SU-DHL-6 (cell line): ENCODE results near the gene NCKAP1.

Experiments
- H2AFZ ChIP-seq: fragments of 200-600 bp; sonication (generic); 2 replicates; pipeline ENCODE4 v1.6.1; 2014; ENCODE audit warnings: low read depth, mild to moderate bottlenecking, moderate library complexity, mixed read lengths, antibody characterized with exemption, low read length; ENCODE audit not compliant: severe bottlenecking
- H3F3A ChIP-seq: fragments of 200-600 bp; shearing (Covaris generic); 2 replicates; pipeline ENCODE4 v1.6.0; 2016; ENCODE audit warnings: antibody characterized with exemption, mild to moderate bottlenecking; ENCODE audit not compliant: insufficient read depth
- H3K27ac ChIP-seq: fragments of 200-600 bp; sonication (generic); 2 replicates; pipeline ENCODE4 v1.5.1; 2016; ENCODE audit warnings: low read depth, mild to moderate bottlenecking, low read length, moderate library complexity, mixed read lengths
- H3K27me3 ChIP-seq: fragments of 200-600 bp; sonication (generic), shearing (Covaris generic); 2 replicates; pipeline ENCODE4 v1.6.0; 2014; ENCODE audit warnings: mild to moderate bottlenecking, low read length
- H3K36me3 ChIP-seq: fragments of 200-600 bp; sonication (generic); 2 replicates; pipeline ENCODE4 v1.6.1; 2014; ENCODE audit warnings: mild to moderate bottlenecking, low read length, mixed read lengths
- H3K4me2 ChIP-seq: fragments of 300-600, 200-600 bp; shearing (Covaris generic), sonication (generic); 2 replicates; pipeline ENCODE4 v1.6.0; 2014; ENCODE audit warnings: low read length, low read depth, mild to moderate bottlenecking; ENCODE audit not compliant: poor library complexity, severe bottlenecking
- H3K4me3 ChIP-seq: fragments of 200-600 bp; sonication (generic); 2 replicates; pipeline ENCODE4 v1.5.1; 2014; ENCODE audit warnings: antibody characterized with exemption, low read length, mild to moderate bottlenecking, mixed read lengths; ENCODE audit not compliant: insufficient read depth, poor library complexity, severe bottlenecking
- H3K79me2 ChIP-seq: fragments of 200-600 bp; sonication (generic); 2 replicates; pipeline ENCODE4 v1.6.1; 2014; ENCODE audit warnings: mild to moderate bottlenecking, low read length, moderate library complexity; ENCODE audit not compliant: insufficient read depth
- H3K9ac ChIP-seq: fragments of 200-600 bp; sonication (generic); 2 replicates; pipeline ENCODE4 v1.7.0; 2014; ENCODE audit warnings: mild to moderate bottlenecking, low read length
- H3K9me2 ChIP-seq: fragments of 200-600 bp; sonication (generic); replicated peaks from 2 replicates; pipeline ENCODE4 v1.6.1; 2014; ENCODE audit warnings: low read length; ENCODE audit not compliant: insufficient read depth
- H3K9me3 ChIP-seq: fragments of 200-600 bp; sonication (generic); 2 replicates; pipeline ENCODE4 v1.6.1; 2014; ENCODE audit warnings: low read length, mixed read lengths; ENCODE audit not compliant: insufficient read depth
- H4K20me1 ChIP-seq: fragments of 200-600 bp; sonication (generic); 2 replicates; pipeline ENCODE4 v1.6.1; 2014; ENCODE audit warnings: low read depth, mild to moderate bottlenecking, antibody characterized with exemption, low read length, moderate library complexity, mixed read lengths
- CTCF ChIP-seq: fragments of 200-600 bp; sonication (generic); IDR thresholded peaks from one replicate; pipeline ENCODE4 v1.5.1; 2017; ENCODE audit warnings: antibody characterized with exemption, mild to moderate bottlenecking, low read length, moderate library complexity; ENCODE audit not compliant: insufficient read depth, poor library complexity, severe bottlenecking
- EZH2phosphoT487 ChIP-seq: fragments of 200-600 bp; sonication (generic), shearing (Covaris generic); conservative IDR thresholded peaks from 2 replicates; pipeline ENCODE4 v1.6.1; 2018; ENCODE audit warnings: mild to moderate bottlenecking, antibody characterized with exemption, low read length, moderate library complexity, mixed read lengths

NCKAP1 gene

GRCh38 chr2:182951948-182952663 is 86.2 kb downstream of the NCKAP1 start:
- no peak overlapping the region for H3K4me3 ChIP-seq
- H3K9me3 ChIP-seq = no peaks in the 10 kb centered on the region
- no peaks in the 10 kb centered on the region for H3K27me3 ChIP-seq
- H3K9me2 ChIP-seq = no peaks in the 10 kb centered on the region
- H3K79me2 ChIP-seq = no peaks in the 10 kb centered on the region
- H3K36me3 ChIP-seq = no peaks in the 10 kb centered on the region
- H2AFZ ChIP-seq = no peak overlapping the region
- H3K4me2 ChIP-seq = no peak overlapping the region
- H3F3A ChIP-seq = no peaks in the 10 kb centered on the region
- no peak overlapping the region for H3K27ac ChIP-seq
- H3K9ac ChIP-seq = no peak overlapping the region
- TF ChIP-seq CTCF (no peak), EZH2phosphoT487 (no peak)
- H4K20me1 ChIP-seq = no peaks in the 10 kb centered on the region

- H3F3A ChIP-seq = no peaks in the 10 kb centered on the region
- no peaks in the 10 kb centered on the region for H3K9me2 ChIP-seq
- H3K4me2 ChIP-seq = no peak overlapping the region
- H4K20me1 ChIP-seq = no peaks in the 10 kb centered on the region
- H3K9ac ChIP-seq = no peak overlapping the region
- H3K27ac ChIP-seq = no peak overlapping the region
- TF ChIP-seq EZH2phosphoT487 (no peak), CTCF (no peak)
- no peaks in the 10 kb centered on the region for H3K9me3 ChIP-seq
- H3K36me3 ChIP-seq = no peaks in the 10 kb centered on the region
- no peak overlapping the region for H2AFZ ChIP-seq
- H3K79me2 ChIP-seq = no peaks in the 10 kb centered on the region
- no peak overlapping the region for H3K4me3 ChIP-seq
- H3K27me3 ChIP-seq = no peaks in the 10 kb centered on the region
Measured at GRCh38 chr2:182950546-182950945, 87.7 kb downstream of the NCKAP1 start.

GRCh38 chr2:182949572-182950189 is 88.6 kb downstream of the NCKAP1 start:
- Histone ChIP-seq H3K36me3 (no peaks in the 10 kb centered on the region), H3K4me3 (no peak overlapping the region), H3K9ac (no peak overlapping the region), H2AFZ (no peak overlapping the region), H4K20me1 (no peaks in the 10 kb centered on the region), H3K4me2 (no peak overlapping the region), H3K79me2 (no peaks in the 10 kb centered on the region), H3K9me2 (no peaks in the 10 kb centered on the region), H3K27ac (no peak overlapping the region), H3K27me3 (no peaks in the 10 kb centered on the region), H3K9me3 (no peaks in the 10 kb centered on the region), H3F3A (no peaks in the 10 kb centered on the region)
- TF ChIP-seq CTCF = no peak
- no peak for TF ChIP-seq EZH2phosphoT487
